GM21367 (cell line): ENCODE results near the gene HS6ST3.

Experiments used
- ATAC-seq: cut with Tn5 transposase; IDR thresholded peaks from one replicate; pipeline ENCODE4 v1.9.1; 2021; ENCODE audit not compliant: unreplicated experiment

Gene HS6ST3

GRCh38 chr13:96781141-96781540, 691.2 kb downstream of the HS6ST3 start:
- no peak for ATAC-seq

GRCh38 chr13:96782186-96782585, 692.3 kb downstream of the HS6ST3 start:
- ATAC-seq, result no peak

DNA sequence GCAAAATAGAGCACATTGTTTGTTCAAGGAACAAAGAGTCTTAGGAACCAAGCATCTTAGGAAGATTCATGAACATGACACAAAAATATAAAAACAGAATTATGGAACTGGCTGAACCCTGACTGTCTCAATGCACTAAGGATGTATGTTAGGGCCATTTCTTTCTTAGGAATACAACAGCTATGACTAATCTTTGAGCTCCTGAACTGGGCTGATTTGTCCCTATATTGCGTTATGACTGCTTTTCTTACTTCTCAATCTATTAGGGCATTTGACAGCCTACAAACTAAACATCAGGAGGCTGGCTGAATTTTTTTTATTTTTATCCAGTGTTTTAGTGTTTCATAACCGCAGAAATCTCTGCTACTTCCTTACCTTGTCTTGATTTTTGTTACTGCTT, 693.1 kb downstream of the HS6ST3 start:
- no peak for ATAC-seq

- no peak for ATAC-seq
These were observed 693.6 kb downstream of the HS6ST3 start for GRCh38 chr13:96783511-96783910.

- ATAC-seq, result no peak
These were observed 696.1 kb downstream of the HS6ST3 start for GRCh38 chr13:96785986-96786385.

DNA sequence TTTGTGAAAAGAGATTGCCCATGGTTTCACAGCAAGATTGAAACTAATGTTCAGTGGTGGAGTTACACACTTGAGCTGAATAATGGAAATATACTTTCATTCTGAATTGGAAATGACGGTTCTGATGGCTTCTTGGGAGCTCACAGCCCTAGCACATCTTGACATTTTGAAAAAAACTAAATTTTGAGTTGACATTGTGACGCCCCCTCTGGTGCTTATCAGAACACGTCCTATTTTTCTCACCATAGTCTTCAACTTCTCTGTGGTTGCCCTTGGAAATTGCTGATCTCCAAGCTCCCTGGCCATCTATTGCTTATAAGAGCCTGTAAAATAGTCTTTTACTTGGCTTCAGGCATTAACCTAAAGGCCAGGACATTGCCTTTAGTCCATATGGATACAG, 702.3 kb downstream of the HS6ST3 start:
- ATAC-seq, result no peak

DNA sequence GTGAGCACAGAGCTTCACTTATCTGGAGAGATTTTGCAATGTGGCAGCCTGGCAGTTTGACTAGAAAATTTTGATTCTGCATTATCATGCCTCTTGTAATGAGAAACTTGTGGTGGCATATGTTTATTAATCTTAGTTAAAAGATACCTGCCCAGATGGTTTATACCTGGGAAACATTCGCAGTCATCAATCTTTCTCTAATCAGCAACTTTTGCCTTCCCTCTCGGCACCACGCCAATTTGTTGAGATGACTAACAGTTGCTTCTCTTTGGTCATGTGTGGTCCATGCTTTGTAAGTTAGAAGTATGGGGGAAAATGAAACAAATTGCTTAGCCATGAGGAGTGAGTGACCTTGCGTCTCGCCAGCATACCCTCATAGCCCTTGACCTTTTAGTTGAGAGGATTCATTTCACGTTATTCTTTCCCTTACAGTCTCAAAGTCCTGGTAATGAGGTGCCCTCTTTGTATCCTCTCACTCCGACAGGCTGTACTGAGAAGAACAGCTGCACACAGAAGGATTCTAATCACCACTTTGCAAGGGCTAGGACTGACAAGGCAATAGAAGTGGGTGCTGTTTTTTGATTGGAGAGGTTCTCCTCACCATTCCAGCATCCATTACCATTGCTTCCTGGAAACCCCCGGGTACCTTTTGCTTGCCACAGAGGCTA, 703.0 kb downstream of the HS6ST3 start:
- no peak for ATAC-seq

- ATAC-seq, result no peak
These were observed 703.5 kb downstream of the HS6ST3 start for GRCh38 chr13:96793404-96793755.

GRCh38 chr13:96794669-96795068, 704.8 kb downstream of the HS6ST3 start:
- ATAC-seq, result no peak

- ATAC-seq, result no peak
These were observed 705.8 kb downstream of the HS6ST3 start for GRCh38 chr13:96795670-96796069.

DNA sequence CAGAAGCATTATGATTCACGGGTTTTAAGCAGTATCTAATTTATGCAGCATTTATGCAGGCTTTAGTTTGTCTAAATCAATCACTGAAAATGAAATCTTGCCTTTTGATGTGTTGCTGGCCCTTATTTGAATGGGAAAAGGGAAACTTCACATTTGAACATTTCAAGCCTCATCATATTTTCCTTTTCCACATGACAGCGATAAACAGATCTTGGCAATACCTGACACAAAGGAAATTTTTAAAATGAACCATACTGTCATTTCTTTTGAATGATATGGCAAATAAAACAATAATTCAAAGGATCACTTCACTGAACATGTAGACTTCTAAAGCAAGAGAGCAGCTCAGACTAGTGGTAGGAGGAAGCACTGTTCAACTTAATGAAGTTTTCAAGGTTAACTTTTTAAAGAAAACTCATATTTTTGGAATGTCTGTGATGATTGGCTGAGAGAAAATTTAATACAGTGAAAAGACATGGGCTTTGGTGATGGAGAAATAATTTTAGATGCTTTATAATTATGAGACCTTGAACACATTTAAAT, 706.3 kb downstream of the HS6ST3 start:
- no peak for ATAC-seq

DNA sequence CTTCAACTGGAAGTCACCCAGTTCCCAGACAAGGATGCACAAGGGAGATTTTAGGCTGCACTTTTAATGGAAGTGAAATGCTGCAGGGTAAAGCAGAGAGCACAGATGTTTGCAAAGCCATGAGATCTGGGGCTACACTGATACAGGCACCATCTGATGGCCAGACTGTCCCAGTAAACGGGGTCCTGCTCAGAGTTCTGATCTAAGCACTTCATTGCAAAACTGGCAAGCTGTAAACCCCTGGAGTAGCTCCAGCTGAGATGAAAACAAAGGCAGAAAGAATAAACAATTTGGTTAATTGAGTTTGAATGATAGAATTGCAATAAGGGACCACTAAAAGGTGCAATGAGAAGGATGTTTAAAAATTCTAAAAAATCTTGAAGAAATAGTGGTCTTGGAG, 707.2 kb downstream of the HS6ST3 start:
- no peak for ATAC-seq

- ATAC-seq, result no peak
These were observed 713.7 kb downstream of the HS6ST3 start for GRCh38 chr13:96803456-96804100.

- ATAC-seq, result no peak
These were observed 714.3 kb downstream of the HS6ST3 start for GRCh38 chr13:96804174-96804573.

DNA sequence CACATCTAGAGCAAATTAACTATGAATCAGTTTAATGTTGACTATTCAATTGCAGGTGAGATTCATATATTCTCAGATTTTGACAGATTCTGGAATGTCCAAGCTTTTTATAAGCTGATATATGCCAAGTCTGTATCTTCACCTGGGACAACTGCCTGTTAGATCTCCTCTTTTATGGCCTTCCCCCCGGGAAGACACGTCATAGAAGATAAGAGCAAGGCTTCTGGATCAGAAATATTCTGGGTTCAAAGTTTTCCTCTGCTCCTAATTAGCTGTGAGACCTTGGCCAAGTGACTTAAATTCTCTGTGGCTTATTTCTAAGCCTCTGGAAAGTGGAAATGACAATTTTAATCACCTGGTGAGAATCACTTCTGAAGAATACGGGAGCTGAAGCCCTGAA, 716.8 kb downstream of the HS6ST3 start:
- no peak for ATAC-seq

DNA sequence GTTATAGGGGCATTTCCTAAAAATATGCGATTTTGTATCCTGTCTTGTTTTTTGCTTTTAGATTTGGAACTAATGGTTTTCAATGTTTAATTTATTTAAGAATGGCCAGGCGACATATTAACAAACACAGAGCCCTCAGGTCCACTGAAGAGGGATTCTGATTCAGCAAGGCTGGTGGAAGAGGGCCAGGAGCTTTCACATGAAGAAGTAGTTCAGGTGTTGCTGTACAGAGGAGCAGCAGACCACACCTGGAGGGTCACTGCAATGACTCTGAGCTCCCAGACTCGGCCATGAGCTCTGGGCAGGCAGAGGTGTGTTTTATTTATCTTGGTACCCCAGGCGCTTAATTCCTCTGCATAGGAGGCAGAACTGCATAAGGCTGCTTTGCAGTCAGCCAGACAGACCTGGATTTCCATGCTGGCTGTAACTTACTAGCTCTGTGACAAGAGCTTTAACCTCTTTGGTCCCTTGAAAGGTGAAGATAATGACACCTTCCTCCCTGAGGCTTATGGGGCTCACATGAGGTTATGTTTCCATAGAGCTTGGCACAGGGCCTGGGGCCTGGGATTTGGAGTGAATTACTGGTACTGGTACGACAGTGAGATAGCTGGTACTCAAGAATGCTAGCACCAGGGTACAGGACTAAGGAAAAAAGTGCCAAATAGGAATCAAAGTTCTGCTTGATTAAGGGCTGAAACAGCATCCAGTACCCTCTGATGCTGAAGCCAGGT, 719.6 kb downstream of the HS6ST3 start:
- ATAC-seq, result no peak

DNA sequence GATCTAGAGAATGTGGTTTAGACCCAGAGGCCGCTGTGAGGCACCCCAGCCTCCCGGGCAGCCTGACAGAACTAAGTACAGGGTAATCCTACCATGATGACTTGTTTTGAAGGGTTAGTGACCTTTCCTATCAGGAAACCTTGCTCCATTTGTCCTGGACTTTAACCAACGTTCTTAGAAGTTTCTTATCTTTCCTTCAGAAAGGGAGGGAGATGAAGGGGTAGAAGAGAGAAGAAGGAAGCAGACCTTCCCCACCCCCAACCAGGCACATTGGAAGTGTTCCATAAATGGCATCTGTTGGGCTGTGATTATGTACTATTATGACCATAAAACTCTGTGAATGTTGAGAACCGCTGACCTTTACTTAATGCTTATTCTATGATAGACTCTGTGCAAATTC, 720.2 kb downstream of the HS6ST3 start:
- ATAC-seq, result no peak

DNA sequence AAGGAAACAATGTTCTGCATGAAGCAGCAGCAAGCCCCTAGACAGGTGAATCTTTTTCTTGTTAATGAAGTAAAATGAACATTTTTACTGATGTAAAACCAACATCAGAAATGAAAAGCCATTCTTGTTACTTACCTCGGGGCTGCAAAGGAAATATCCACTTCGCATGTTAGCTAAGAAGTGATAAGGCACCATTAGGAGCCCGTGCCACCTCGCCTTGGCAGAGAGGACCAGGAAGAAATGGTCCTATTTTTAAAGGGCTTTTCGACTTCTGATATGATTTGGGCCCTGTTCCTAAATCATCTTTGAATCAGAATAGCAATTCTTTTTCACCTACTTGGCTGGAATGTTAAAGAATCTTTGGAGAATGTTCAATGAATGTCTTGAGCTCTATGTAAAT, 721.1 kb downstream of the HS6ST3 start:
- no peak for ATAC-seq

DNA sequence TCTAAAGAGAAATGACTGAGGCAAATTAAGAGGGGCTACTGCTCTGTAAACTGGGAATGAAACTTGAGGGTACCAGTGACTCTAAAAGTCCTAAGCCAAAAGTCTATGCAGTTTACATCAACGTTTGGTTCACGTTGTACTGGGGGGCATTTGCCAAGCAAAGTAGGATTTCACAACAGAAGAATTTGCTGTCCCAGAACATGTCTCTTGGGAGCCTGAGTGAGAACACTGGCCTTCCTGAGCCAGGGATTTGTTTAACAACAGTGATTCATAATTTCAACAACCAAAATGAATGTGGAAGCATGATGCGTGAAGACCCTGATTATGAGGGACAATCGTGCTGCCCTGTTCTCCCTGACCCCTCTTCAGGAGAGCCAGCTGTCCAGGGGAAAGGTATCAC, 726.4 kb downstream of the HS6ST3 start:
- no peak for ATAC-seq

DNA sequence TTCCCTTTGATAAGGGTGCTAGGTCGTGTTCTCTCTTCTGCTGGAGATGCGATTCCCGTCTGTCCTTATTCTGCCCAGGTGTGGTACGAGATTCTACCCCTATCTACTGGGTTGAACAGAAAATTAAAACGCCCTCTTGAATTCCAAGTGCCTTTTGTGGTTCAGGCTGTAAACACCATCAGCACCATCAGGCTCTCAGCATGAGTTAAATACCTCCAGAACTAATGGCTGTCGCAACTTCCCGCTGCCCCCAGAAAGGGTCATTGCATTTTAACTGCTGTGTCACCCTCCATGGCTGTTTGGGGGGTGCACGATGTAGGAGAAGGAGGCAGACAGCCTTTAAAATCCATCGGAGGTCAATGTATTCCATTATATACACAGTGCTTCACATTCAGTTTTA, 727.0 kb downstream of the HS6ST3 start:
- ATAC-seq, result no peak

DNA sequence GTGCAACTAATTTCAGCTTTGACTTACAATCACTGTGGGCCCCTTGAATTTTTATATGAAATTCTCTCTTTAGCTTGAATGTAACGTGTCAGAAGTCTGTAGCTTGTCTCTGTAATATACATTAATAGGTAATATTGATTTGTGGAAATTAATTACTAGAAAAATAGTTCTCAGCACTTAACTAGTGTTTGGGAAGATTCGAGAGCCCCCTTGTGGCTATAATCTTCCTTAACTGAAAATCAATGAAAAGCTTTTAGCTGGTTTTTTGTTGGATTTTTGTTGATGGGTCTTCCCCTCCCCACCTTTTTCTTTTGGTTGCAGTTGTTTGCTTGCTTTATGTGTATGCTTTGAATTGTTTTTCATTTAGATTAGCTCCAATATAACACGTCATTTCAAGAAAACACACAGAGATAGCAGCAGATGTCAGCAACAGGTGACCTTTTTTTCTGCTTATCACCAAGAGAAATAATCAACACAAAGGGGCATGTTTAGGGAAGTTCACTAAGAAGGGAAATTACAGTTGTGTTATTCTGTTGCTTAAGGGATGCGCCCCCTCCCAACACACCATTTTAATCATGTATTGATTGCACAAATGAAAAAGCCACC, 727.5 kb downstream of the HS6ST3 start:
- no peak for ATAC-seq

- ATAC-seq, result no peak
These were observed 729.5 kb downstream of the HS6ST3 start for GRCh38 chr13:96819375-96819774.
